Peyer's patch (tissue), 4 donors: ENCODE data around the gene KRT7.

Experiments used
- POLR2A ChIP-seq, 2 donors: fragments of 450-650 bp; IDR thresholded peaks; one replicate each; pipeline ENCODE4 v1.5.1; 2017; ENCODE audit warnings: antibody characterized with exemption in 2 of 2, mild to moderate bottlenecking in 2 of 2, moderate library complexity in 2 of 2
- TF ChIP-seq, protein P1 (sequence below), 6 experiments: fragments of 450-650 bp in 4 of 6; fragments of 200-600 bp in 2 of 6; sonication (generic) in 1 of 6; IDR thresholded peaks; one replicate each; pipeline ENCODE4 v1.5.1; 2017 to 2019; ENCODE audit warnings: antibody characterized with exemption in 6 of 6, mild to moderate bottlenecking in 3 of 6, moderate library complexity in 1 of 6

DNA sequence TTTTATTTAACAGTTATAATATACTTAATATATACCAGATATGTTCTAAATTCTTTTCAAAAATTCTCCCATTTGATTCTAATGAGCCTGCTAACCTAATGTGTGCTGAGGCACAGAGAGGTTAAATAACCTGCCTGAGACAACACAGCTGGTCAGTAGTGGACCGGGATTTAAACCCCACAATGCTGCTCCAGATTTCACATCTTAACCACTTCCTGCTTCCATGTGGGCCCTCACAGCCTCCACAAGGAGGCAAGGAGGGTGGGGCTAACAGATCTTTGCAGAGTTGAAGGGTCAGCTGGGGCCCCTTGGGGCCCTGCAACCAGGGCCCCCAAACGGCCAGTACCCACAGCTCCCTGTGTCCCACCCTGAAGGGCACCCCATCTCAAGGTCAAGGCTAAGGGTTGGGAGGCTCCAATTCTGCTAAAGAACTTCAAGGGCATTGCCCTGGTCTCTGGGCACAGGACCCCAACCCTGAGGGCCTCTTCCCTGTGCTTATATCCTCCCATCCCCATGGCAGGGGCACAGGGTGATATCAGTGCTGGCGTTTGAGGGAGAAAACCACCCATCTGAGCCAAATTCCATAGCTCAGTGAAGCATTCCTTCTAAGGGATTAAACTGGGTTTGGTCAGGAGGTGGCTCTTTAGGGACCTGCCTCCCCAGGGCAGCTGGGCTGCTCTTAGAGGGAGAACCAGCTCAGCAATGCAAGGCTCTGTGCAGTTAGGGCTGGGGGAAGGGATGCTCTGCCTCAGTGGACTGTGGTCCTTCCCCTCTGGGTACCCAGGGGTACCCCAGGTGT lies 43.5 kb upstream of the KRT7 start:
- TF ChIP-seq, protein P1, sequence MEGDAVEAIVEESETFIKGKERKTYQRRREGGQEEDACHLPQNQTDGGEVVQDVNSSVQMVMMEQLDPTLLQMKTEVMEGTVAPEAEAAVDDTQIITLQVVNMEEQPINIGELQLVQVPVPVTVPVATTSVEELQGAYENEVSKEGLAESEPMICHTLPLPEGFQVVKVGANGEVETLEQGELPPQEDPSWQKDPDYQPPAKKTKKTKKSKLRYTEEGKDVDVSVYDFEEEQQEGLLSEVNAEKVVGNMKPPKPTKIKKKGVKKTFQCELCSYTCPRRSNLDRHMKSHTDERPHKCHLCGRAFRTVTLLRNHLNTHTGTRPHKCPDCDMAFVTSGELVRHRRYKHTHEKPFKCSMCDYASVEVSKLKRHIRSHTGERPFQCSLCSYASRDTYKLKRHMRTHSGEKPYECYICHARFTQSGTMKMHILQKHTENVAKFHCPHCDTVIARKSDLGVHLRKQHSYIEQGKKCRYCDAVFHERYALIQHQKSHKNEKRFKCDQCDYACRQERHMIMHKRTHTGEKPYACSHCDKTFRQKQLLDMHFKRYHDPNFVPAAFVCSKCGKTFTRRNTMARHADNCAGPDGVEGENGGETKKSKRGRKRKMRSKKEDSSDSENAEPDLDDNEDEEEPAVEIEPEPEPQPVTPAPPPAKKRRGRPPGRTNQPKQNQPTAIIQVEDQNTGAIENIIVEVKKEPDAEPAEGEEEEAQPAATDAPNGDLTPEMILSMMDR (IDR thresholded peaks at IDR 0.05) = no peak
- TF ChIP-seq POLR2A (IDR thresholded peaks at IDR 0.05) = no peak
